SU-DHL-6 (cell line): ENCODE results near the gene CHST15.

ENCODE experiments used
- H2AFZ ChIP-seq: fragments of 200-600 bp; sonication (generic); 2 replicates; pipeline ENCODE4 v1.6.1; 2014; ENCODE audit warnings: low read depth, mild to moderate bottlenecking, moderate library complexity, mixed read lengths, antibody characterized with exemption, low read length; ENCODE audit not compliant: severe bottlenecking
- H3F3A ChIP-seq: fragments of 200-600 bp; shearing (Covaris generic); 2 replicates; pipeline ENCODE4 v1.6.0; 2016; ENCODE audit warnings: antibody characterized with exemption, mild to moderate bottlenecking; ENCODE audit not compliant: insufficient read depth
- H3K27ac ChIP-seq: fragments of 200-600 bp; sonication (generic); 2 replicates; pipeline ENCODE4 v1.5.1; 2016; ENCODE audit warnings: low read depth, mild to moderate bottlenecking, low read length, moderate library complexity, mixed read lengths
- H3K27me3 ChIP-seq: fragments of 200-600 bp; sonication (generic), shearing (Covaris generic); 2 replicates; pipeline ENCODE4 v1.6.0; 2014; ENCODE audit warnings: mild to moderate bottlenecking, low read length
- H3K36me3 ChIP-seq: fragments of 200-600 bp; sonication (generic); 2 replicates; pipeline ENCODE4 v1.6.1; 2014; ENCODE audit warnings: mild to moderate bottlenecking, low read length, mixed read lengths
- H3K4me2 ChIP-seq: fragments of 300-600, 200-600 bp; shearing (Covaris generic), sonication (generic); 2 replicates; pipeline ENCODE4 v1.6.0; 2014; ENCODE audit warnings: low read length, low read depth, mild to moderate bottlenecking; ENCODE audit not compliant: poor library complexity, severe bottlenecking
- H3K4me3 ChIP-seq: fragments of 200-600 bp; sonication (generic); 2 replicates; pipeline ENCODE4 v1.5.1; 2014; ENCODE audit warnings: antibody characterized with exemption, low read length, mild to moderate bottlenecking, mixed read lengths; ENCODE audit not compliant: insufficient read depth, poor library complexity, severe bottlenecking
- H3K79me2 ChIP-seq: fragments of 200-600 bp; sonication (generic); 2 replicates; pipeline ENCODE4 v1.6.1; 2014; ENCODE audit warnings: mild to moderate bottlenecking, low read length, moderate library complexity; ENCODE audit not compliant: insufficient read depth
- H3K9ac ChIP-seq: fragments of 200-600 bp; sonication (generic); 2 replicates; pipeline ENCODE4 v1.7.0; 2014; ENCODE audit warnings: mild to moderate bottlenecking, low read length
- H3K9me2 ChIP-seq: fragments of 200-600 bp; sonication (generic); replicated peaks from 2 replicates; pipeline ENCODE4 v1.6.1; 2014; ENCODE audit warnings: low read length; ENCODE audit not compliant: insufficient read depth
- H3K9me3 ChIP-seq: fragments of 200-600 bp; sonication (generic); 2 replicates; pipeline ENCODE4 v1.6.1; 2014; ENCODE audit warnings: low read length, mixed read lengths; ENCODE audit not compliant: insufficient read depth
- H4K20me1 ChIP-seq: fragments of 200-600 bp; sonication (generic); 2 replicates; pipeline ENCODE4 v1.6.1; 2014; ENCODE audit warnings: low read depth, mild to moderate bottlenecking, antibody characterized with exemption, low read length, moderate library complexity, mixed read lengths
- EZH2phosphoT487 ChIP-seq: fragments of 200-600 bp; sonication (generic), shearing (Covaris generic); conservative IDR thresholded peaks from 2 replicates; pipeline ENCODE4 v1.6.1; 2018; ENCODE audit warnings: mild to moderate bottlenecking, antibody characterized with exemption, low read length, moderate library complexity, mixed read lengths
- TF ChIP-seq, protein P1 (sequence below): fragments of 200-600 bp; sonication (generic); IDR thresholded peaks from one replicate; pipeline ENCODE4 v1.5.1; 2017; ENCODE audit warnings: antibody characterized with exemption, mild to moderate bottlenecking, low read length, moderate library complexity; ENCODE audit not compliant: insufficient read depth, poor library complexity, severe bottlenecking

Gene CHST15

DNA sequence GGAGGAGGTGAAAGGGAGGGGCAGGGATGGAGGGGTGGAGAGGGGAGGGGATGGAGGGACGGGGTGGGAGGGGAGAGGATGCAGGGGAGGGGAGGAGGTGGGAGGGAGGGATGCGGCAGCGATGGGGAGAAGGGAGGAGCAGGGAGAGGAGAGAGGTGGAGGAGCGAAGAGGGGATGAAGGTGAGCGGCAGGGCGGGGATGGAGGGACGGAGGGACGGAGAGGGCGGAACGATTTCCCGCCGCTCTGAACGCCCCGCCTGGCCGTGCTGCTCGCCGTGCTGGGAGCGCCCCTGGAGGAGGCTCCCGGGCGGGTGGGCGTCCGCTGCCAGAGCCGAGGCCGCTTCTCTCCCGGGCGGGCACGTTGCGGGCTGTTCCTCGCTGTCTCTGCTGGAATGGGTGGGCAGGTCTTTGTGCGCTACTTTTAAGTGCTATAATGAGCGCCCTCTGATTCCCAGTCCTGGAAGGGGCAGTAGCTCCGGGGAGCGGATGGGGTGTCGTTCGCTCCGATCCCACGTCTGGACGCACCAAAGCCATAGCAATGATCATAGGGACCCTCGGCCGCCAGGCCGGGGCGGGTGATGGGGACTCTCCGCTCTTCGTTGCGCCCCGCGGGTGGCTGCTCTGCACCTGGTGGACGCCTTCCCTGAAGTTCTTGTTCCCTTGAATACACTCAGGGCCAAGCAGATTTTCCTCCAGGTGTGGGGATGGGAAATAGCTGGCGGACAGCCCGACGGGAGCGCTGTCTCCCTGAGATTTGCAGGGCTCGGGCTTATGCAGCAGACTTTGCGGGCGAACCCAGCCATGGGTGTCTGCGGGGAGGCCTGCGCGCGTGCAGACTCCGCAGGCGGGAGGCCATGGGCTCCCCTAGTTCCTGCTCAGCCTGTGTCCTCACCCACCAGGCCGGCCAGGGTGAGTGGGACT is 120.7 kb downstream of the CHST15 start:
- no peaks in the 10 kb centered on the region for H3K79me2 ChIP-seq
- no peak overlapping the region for H3K9ac ChIP-seq
- H2AFZ ChIP-seq: no peak overlapping the region
- H3K4me3 ChIP-seq: no peak overlapping the region
- H3K9me3 ChIP-seq: no peaks in the 10 kb centered on the region
- H3K27ac ChIP-seq: no peak overlapping the region
- H3K27me3 ChIP-seq: no peaks in the 10 kb centered on the region
- TF ChIP-seq EZH2phosphoT487: no peak
- TF ChIP-seq, protein P1, sequence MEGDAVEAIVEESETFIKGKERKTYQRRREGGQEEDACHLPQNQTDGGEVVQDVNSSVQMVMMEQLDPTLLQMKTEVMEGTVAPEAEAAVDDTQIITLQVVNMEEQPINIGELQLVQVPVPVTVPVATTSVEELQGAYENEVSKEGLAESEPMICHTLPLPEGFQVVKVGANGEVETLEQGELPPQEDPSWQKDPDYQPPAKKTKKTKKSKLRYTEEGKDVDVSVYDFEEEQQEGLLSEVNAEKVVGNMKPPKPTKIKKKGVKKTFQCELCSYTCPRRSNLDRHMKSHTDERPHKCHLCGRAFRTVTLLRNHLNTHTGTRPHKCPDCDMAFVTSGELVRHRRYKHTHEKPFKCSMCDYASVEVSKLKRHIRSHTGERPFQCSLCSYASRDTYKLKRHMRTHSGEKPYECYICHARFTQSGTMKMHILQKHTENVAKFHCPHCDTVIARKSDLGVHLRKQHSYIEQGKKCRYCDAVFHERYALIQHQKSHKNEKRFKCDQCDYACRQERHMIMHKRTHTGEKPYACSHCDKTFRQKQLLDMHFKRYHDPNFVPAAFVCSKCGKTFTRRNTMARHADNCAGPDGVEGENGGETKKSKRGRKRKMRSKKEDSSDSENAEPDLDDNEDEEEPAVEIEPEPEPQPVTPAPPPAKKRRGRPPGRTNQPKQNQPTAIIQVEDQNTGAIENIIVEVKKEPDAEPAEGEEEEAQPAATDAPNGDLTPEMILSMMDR: no peak
- H4K20me1 ChIP-seq: no peaks in the 10 kb centered on the region
- no peaks in the 10 kb centered on the region for H3K9me2 ChIP-seq
- no peaks in the 10 kb centered on the region for H3F3A ChIP-seq
- no peak overlapping the region for H3K4me2 ChIP-seq
- H3K36me3 ChIP-seq: no peaks in the 10 kb centered on the region

GRCh38 chr10:123970927-123971286 is 122.5 kb downstream of the CHST15 start:
- no peaks in the 10 kb centered on the region for H3K9me3 ChIP-seq
- H3K9me2 ChIP-seq: no peaks in the 10 kb centered on the region
- no peak overlapping the region for H3K4me2 ChIP-seq
- no peaks in the 10 kb centered on the region for H3K27me3 ChIP-seq
- no peak overlapping the region for H3K4me3 ChIP-seq
- no peaks in the 10 kb centered on the region for H3F3A ChIP-seq
- H3K36me3 ChIP-seq: no peaks in the 10 kb centered on the region
- TF ChIP-seq EZH2phosphoT487: no peak
- TF ChIP-seq, protein P1: no peak
- H3K27ac ChIP-seq: no peak overlapping the region
- no peak overlapping the region for H2AFZ ChIP-seq
- no peak overlapping the region for H3K9ac ChIP-seq
- no peaks in the 10 kb centered on the region for H3K79me2 ChIP-seq
- no peaks in the 10 kb centered on the region for H4K20me1 ChIP-seq

DNA sequence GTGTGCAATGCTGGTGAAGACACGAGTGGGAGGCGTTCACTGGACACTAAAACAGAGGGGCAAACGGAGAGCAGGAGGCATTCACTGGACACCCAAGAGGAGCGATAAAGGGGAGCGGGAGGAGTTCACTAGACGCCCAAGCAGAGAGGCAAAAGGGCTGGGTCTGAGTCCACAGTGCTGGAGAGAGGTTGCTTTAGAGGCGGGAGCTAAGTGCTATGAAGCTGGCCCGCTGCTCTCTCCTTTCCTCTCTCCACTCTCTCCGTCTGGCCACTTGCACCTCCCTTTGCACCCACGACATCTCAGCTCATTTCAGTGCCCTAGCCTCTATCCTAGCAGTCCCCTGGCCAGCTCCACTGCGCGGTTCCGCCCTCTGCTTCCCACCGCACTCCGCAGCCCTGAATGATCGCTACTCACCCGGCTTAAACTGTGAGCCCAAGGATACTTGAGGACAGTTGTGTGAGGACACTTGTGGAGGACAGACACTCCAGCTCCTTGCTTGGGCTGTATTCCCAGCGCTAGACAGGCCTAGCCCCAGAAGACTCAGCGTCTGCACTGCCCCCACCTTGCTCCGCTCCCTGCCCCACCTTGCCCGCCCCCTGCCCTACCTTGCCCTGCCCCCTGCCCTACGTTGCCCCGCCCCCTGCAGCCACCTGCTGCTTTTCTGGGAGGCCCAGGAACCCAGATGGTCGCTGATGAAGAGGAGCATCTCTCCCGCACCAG is 123.0 kb downstream of the CHST15 start:
- no peak for TF ChIP-seq EZH2phosphoT487
- TF ChIP-seq, protein P1: no peak
- H3K27me3 ChIP-seq: no peaks in the 10 kb centered on the region
- H3K79me2 ChIP-seq: no peaks in the 10 kb centered on the region
- H3K27ac ChIP-seq: no peak overlapping the region
- no peaks in the 10 kb centered on the region for H3K36me3 ChIP-seq
- H4K20me1 ChIP-seq: no peaks in the 10 kb centered on the region
- H3K9ac ChIP-seq: no peak overlapping the region
- no peaks in the 10 kb centered on the region for H3F3A ChIP-seq
- H3K4me3 ChIP-seq: no peak overlapping the region
- no peak overlapping the region for H3K4me2 ChIP-seq
- H3K9me2 ChIP-seq: no peaks in the 10 kb centered on the region
- no peak overlapping the region for H2AFZ ChIP-seq
- H3K9me3 ChIP-seq: no peaks in the 10 kb centered on the region
